ENCODE measurements around the gene PLEKHA5.

PLEKHA5 gene

DNA sequence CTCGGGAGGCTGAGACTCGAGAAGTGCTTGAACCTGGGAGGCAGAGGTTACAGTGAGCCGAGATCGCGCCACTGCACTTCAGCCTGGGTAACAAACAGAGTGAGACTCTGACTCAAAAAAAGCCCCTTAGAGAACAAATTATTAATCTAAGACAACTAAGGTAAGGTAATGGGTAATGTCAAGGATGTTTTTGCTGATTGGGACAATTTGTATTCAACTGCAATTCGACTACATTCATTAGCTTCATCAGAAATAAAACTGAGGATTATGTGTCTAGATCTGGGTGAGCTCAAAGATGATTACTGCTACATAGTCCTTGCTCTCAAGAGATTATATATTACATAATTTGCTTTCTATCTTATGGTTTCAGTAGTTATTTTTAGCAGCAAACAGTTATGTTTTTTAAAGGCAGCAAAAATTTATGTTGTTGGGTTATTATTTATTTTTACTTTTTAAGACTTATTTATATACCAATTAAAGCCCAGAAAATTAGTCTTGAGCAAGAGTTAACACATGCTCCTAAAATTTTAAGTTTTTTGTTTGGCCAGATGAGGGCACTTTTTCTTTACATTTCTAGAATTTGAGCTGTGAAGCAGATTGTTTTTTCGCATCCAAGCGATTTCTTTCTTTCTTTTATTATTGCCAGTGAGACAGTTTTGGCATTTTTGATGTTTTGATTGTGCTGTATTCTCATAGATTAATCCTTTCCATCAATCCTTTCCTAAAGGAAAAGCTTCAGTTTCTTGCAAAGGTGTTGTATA, 52.3 kb downstream of the PLEKHA5 start:
- TF ChIP-seq, protein P1, sequence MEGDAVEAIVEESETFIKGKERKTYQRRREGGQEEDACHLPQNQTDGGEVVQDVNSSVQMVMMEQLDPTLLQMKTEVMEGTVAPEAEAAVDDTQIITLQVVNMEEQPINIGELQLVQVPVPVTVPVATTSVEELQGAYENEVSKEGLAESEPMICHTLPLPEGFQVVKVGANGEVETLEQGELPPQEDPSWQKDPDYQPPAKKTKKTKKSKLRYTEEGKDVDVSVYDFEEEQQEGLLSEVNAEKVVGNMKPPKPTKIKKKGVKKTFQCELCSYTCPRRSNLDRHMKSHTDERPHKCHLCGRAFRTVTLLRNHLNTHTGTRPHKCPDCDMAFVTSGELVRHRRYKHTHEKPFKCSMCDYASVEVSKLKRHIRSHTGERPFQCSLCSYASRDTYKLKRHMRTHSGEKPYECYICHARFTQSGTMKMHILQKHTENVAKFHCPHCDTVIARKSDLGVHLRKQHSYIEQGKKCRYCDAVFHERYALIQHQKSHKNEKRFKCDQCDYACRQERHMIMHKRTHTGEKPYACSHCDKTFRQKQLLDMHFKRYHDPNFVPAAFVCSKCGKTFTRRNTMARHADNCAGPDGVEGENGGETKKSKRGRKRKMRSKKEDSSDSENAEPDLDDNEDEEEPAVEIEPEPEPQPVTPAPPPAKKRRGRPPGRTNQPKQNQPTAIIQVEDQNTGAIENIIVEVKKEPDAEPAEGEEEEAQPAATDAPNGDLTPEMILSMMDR (IDR thresholded peaks at IDR 0.05; ENCODE audit: low read depth, low read length): no peak
- H3K36me3 ChIP-seq: peaks cover 5% of the 10 kb centered on the region
- H3K27ac ChIP-seq: no peak overlapping the region
- DNase-seq: no peak
- H3K27me3 ChIP-seq (ENCODE audit: insufficient read depth, low read depth, severe bottlenecking): no peaks in the 10 kb centered on the region
- H3K9me3 ChIP-seq (ENCODE audit: severe bottlenecking): no peaks in the 10 kb centered on the region
- no peak overlapping the region for H3K4me3 ChIP-seq (ENCODE audit: low read depth, low read length)

DNA sequence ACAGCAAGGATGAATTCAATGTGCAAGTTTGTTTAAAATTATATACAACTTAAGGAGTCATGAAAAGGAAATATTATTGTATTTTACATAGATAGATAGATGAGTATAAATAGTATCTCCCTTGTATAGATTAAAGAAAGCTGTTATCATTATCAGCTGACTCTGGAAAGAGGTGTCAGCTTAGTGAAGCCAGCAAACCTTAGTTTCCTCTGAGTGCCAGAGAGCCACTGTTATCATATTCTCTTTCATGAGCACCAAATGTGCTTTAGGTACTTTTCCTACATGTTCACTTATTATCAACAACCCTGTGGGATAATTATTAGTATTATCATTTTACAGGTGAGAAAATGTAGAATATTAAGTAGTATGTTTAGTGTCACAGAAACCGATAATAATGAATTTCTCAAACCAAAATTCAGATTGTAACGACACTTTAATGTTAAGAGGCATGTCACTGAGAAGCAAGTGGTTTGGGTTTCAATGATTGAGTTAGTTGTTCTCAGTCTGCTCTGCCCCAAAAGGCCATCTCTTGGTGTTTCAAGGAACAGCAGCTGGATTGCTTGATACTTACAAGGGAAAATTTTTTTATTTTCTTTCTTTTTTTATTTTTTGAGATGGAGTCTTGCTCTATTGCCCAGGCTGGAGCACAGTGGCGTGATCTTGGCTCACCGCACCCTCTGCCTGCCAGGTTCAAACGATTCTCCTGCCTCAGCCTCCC, 53.7 kb downstream of the PLEKHA5 start:
- H3K9me3 ChIP-seq (ENCODE audit: severe bottlenecking): no peaks in the 10 kb centered on the region
- no peaks in the 10 kb centered on the region for H3K27me3 ChIP-seq (ENCODE audit: insufficient read depth, low read depth, severe bottlenecking)
- H3K4me3 ChIP-seq (ENCODE audit: low read depth, low read length): no peak overlapping the region
- no peak for DNase-seq
- TF ChIP-seq, protein P1 (IDR thresholded peaks at IDR 0.05; ENCODE audit: low read depth, low read length): no peak
- no peak overlapping the region for H3K27ac ChIP-seq
- H3K36me3 ChIP-seq: no peaks in the 10 kb centered on the region; the same call in 1 of the 2 replicates

DNA sequence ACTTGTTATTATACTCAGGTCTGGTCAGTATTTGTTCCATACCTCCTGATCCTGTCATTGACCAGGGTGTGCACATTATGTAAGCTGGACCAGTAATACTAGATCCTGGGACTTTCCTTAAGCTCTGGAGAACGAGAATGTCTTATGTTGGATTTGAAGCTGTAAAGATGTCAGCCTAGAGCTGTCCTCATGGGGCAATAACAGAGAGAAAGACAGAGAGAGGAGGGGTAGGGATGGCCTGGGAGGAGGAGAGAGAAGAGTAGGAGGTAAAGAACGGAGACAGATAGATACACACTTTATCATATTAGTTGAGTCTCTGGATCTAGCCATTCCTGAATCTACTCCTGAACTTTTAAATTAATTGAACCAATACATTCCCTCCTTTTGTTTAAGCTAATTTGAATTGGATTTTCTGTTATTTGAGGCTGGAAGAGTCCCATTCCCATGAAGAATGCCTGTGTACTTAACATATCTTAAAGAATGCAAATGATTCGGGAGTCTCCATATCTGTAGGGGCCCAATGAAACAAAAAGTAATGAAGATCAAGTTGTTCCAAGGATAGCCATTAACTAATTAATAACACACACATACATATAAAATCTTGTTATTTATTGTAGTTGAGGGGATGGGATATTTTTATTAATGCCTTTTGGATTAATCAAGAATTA, 55.9 kb downstream of the PLEKHA5 start:
- no peaks in the 10 kb centered on the region for H3K9me3 ChIP-seq (ENCODE audit: severe bottlenecking)
- H3K36me3 ChIP-seq: no peaks in the 10 kb centered on the region
- H3K27me3 ChIP-seq (ENCODE audit: insufficient read depth, low read depth, severe bottlenecking): no peaks in the 10 kb centered on the region
- H3K4me3 ChIP-seq (ENCODE audit: low read depth, low read length): no peak overlapping the region
- no peak for DNase-seq
- no peak overlapping the region for H3K27ac ChIP-seq
- TF ChIP-seq, protein P1 (IDR thresholded peaks at IDR 0.05; ENCODE audit: low read depth, low read length): no peak

DNA sequence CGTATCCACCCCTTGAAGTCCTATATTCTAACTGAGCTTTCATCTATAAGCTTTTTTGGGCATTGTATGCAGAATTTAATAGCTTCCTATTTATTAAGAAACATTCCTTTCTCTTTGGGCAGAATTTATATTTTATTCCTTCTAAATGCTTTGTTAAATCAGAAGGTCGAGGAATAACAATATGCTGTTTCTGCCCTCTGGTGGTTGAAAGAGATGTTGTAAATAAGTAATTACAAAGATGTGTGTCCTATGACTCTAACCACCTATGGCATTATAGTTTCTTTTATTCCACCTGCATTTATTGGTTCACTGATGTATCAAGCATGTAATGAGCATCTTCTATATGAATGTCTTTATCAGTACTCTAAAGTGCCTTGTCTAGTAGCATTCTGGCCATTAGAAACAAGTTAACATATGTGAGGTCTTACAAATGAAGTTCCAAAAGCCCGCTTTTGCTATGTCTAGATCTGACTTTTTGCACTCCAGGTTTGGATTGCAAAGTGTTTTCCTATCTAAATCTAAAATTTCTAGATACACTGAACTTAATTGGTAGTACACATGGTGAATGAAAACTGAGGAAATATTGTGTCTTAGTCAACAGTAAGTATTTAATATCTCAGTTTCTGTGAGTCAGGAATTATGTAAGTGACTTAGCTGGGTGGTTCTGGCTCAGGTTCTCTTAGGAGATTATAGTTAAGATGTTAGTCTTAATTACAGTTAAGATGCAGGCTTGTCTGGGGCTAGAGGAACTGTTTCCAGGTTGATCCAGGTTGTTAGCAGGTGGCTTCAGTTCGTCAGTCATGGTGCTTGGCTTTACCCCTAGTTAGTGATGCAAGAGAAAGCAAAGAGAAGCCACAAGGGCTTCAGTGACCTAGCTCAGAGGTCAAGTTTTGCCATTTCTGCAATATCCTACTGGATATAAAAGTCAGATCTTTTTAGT, 57.5 kb downstream of the PLEKHA5 start:
- DNase-seq: peak; percentile 75
- H3K4me3 ChIP-seq (ENCODE audit: low read depth, low read length): no peak overlapping the region
- H3K9me3 ChIP-seq (ENCODE audit: severe bottlenecking): no peaks in the 10 kb centered on the region
- H3K27me3 ChIP-seq (ENCODE audit: insufficient read depth, low read depth, severe bottlenecking): no peaks in the 10 kb centered on the region
- no peaks in the 10 kb centered on the region for H3K36me3 ChIP-seq
- H3K27ac ChIP-seq: no peak overlapping the region
- TF ChIP-seq, protein P1 (IDR thresholded peaks at IDR 0.05; ENCODE audit: low read depth, low read length): no peak

DNA sequence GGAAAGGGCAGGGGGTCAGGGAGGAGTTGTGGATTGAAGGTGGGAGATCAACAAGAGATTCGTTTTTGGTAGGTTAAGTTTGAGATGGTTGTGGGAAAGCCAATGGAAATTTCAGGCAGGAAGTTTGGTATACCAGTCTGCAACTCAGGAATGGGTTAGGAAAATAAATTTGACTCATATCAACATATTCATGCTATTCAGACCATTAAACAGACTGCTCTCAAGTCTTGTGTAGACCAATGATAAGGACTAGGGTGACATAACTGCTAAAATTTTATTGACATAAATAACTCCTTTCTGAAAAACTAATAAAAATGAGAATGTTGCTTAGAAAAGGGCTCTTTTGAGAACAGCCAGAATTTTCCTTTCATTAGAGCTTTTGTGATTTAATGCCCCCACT, 60.0 kb downstream of the PLEKHA5 start:
- H3K4me3 ChIP-seq (ENCODE audit: low read depth, low read length): no peak overlapping the region
- H3K36me3 ChIP-seq: no peaks in the 10 kb centered on the region
- no peaks in the 10 kb centered on the region for H3K9me3 ChIP-seq (ENCODE audit: severe bottlenecking)
- H3K27me3 ChIP-seq (ENCODE audit: insufficient read depth, low read depth, severe bottlenecking): no peaks in the 10 kb centered on the region
- no peak overlapping the region for H3K27ac ChIP-seq
- no peak for DNase-seq
- TF ChIP-seq, protein P1 (IDR thresholded peaks at IDR 0.05; ENCODE audit: low read depth, low read length): no peak
